HEK293T (cell line): ENCODE measurements around the gene CXCL10.

Source experiments
- CTCF ChIA-PET: fragments of 350-600 bp; formaldehyde crosslinking; extraction: SDS; loops from one replicate; lab custom pipeline; 2021; ENCODE audit warnings: antibody characterized with exemption, inconsistent platforms; lab: Yijun Ruan, JAX
- POLR2A ChIA-PET: fragments of 350-600 bp; formaldehyde crosslinking; extraction: SDS; loops from one replicate; lab custom pipeline; 2020; ENCODE audit warnings: antibody characterized with exemption, inconsistent platforms; lab: Yijun Ruan, JAX
- DNase-seq: peaks from one replicate; pipeline ENCODE4 v3.0.0; 2012; ENCODE audit warnings: mixed read lengths; ENCODE audit errors: extremely low spot score
- ARNT ChIP-seq: fragments of 450-650 bp; IDR thresholded peaks from 2 replicates; pipeline ENCODE4 v1.6.1; 2017; ENCODE audit warnings: mild to moderate bottlenecking
- BHLHE40 ChIP-seq: fragments of 450-650 bp; IDR thresholded peaks from 2 replicates; pipeline ENCODE4 v1.6.1; 2016; ENCODE audit warnings: mild to moderate bottlenecking, moderate library complexity, borderline replicate concordance
- CTBP1 ChIP-seq: fragments of 450-650 bp; IDR thresholded peaks from 2 replicates; pipeline ENCODE4 v1.6.1; 2016; ENCODE audit warnings: borderline replicate concordance
- ELF4 ChIP-seq: fragments of 450-650 bp; IDR thresholded peaks from 2 replicates; pipeline ENCODE4 v1.6.1; 2017; ENCODE audit warnings: antibody characterized with exemption
- FOXA1 ChIP-seq: fragments of 450-650 bp; IDR thresholded peaks from 2 replicates; pipeline ENCODE4 v1.6.1; 2016; ENCODE audit warnings: mild to moderate bottlenecking
- FOXK2 ChIP-seq: fragments of 450-650 bp; IDR thresholded peaks from 2 replicates; pipeline ENCODE4 v1.6.1; 2016; ENCODE audit warnings: mild to moderate bottlenecking
- FOXM1 ChIP-seq: fragments of 450-650 bp; IDR thresholded peaks from 2 replicates; pipeline ENCODE4 v1.6.1; 2017; ENCODE audit warnings: mild to moderate bottlenecking, borderline replicate concordance
- HDGF ChIP-seq: fragments of 450-650 bp; IDR thresholded peaks from 2 replicates; pipeline ENCODE4 v1.6.1; 2017; ENCODE audit warnings: antibody characterized with exemption, borderline replicate concordance
- L3MBTL2 ChIP-seq: fragments of 450-650 bp; conservative IDR thresholded peaks from 2 replicates; pipeline ENCODE4 v1.6.1; 2016; ENCODE audit warnings: mild to moderate bottlenecking
- LEF1 ChIP-seq: fragments of 450-650 bp; IDR thresholded peaks from 2 replicates; pipeline ENCODE4 v1.6.1; 2017; ENCODE audit warnings: mild to moderate bottlenecking, borderline replicate concordance
- NFRKB ChIP-seq: fragments of 450-650 bp; IDR thresholded peaks from 2 replicates; pipeline ENCODE4 v1.6.1; 2016; ENCODE audit warnings: mild to moderate bottlenecking, moderate library complexity
- PKNOX1 ChIP-seq: fragments of 450-650 bp; IDR thresholded peaks from 2 replicates; pipeline ENCODE4 v1.6.1; 2016
- SP1 ChIP-seq: fragments of 450-650 bp; IDR thresholded peaks from 2 replicates; pipeline ENCODE4 v1.6.1; 2017
- SUZ12 ChIP-seq: fragments of 450-650 bp; IDR thresholded peaks from 2 replicates; pipeline ENCODE4 v1.6.1; 2016; ENCODE audit warnings: mild to moderate bottlenecking
- TARDBP ChIP-seq: fragments of 450-650 bp; IDR thresholded peaks from 2 replicates; pipeline ENCODE4 v1.6.1; 2016
- ZNF384 ChIP-seq: fragments of 450-650 bp; IDR thresholded peaks from 2 replicates; pipeline ENCODE4 v1.6.1; 2016

CXCL10 gene

GRCh38 chr4:76023389-76023788 is at the start of gene CXCL10:
Gene CXCL10 (minus strand): TSS chr4:76023497. CDS start chr4:76023431, 66 bp downstream.
- peak; percentile 39; the same call in 1 of the 2 replicates for TF ChIP-seq L3MBTL2
- no peak for TF ChIP-seq PKNOX1
- POLR2A ChIA-PET, result no interaction called here
- CTCF ChIA-PET, result no interaction called here
- no peak for DNase-seq

DNA sequence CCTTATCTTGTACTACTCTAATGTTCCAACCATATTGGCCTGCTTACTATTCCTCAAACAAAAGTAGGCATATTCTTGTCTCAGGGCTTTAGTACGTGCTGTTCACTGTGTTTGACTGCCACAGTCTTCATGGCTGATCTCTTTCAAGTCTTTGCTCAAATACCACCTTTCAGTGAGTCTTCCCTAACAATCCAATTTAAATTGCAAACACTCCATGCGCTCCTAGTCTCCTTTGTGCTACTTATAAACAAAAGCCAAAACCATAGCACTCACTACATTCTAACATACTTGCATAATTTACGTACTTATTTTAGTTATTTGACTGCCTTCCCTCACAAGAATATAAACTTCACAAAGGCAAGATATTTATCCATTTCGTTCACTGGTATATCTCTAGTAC is 49.5 kb upstream of the CXCL10 start:
- TF ChIP-seq FOXK2 (no peak), FOXA1 (no peak), HDGF (no peak), PKNOX1 (no peak), L3MBTL2 (no peak), ELF4 (no peak), ZNF384 (no peak), CTBP1 (no peak), FOXM1 (no peak), NFRKB (no peak), TARDBP (no peak), BHLHE40 (no peak), LEF1 (no peak), ARNT (no peak), SUZ12 (no peak), SP1 (no peak)
- DNase-seq, result no peak
- POLR2A ChIA-PET, result no interaction called here
- CTCF ChIA-PET, result no interaction called here

GRCh38 chr4:76067652-76068286 is 44.5 kb upstream of the CXCL10 start:
- CTCF ChIA-PET, result interaction anchor here (1.9 kb wide), 1 partner anchor 72 kb away, joined by 11 read pairs; no protein-coding TSS in a partner anchor
- TF ChIP-seq PKNOX1 (no peak), FOXM1 (no peak), LEF1 (no peak), HDGF (no peak), ZNF384 (no peak), FOXK2 (no peak), FOXA1 (no peak), ARNT (no peak), NFRKB (no peak), ELF4 (no peak), SP1 (no peak), TARDBP (no peak), L3MBTL2 (no peak), CTBP1 (no peak), SUZ12 (no peak)
- POLR2A ChIA-PET, result no interaction called here
- peak; percentile 69 for DNase-seq

DNA sequence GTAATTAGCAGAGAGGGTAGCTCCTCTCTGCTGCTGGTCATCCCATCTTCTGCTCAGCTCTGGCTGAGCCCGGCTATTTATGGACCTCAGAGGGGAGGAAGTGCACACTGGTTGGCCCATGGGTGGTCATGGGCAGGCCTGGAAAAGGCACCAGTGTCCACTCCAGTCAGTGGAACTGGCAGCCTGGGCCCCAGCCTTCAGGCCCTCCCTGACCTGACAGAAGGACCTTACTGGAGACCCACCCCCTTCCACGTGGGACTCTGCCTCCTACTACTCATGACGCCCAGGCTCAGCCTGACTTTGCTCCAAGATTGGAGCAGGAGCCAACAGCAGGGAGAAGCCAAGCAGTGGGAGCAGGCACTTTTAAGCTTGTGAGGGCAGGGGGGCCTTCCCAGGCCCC is 43.2 kb upstream of the CXCL10 start:
- CTCF ChIA-PET, result interaction anchor here (0.8 to 1.9 kb wide), 2 partner anchors 67 to 71 kb away, joined by 3 to 11 read pairs; no protein-coding TSS in a partner anchor
- POLR2A ChIA-PET, result no interaction called here
- TF ChIP-seq ELF4, result no peak
- TF ChIP-seq SP1, result no peak
- TF ChIP-seq SUZ12, result no peak
- no peak for TF ChIP-seq TARDBP
- no peak for TF ChIP-seq LEF1
- TF ChIP-seq PKNOX1, result no peak
- TF ChIP-seq HDGF, result no peak
- no peak for TF ChIP-seq FOXK2
- no peak for TF ChIP-seq CTBP1
- no peak for TF ChIP-seq BHLHE40
- TF ChIP-seq ZNF384, result no peak
- TF ChIP-seq ARNT, result no peak
- TF ChIP-seq FOXA1, result no peak
- no peak for TF ChIP-seq NFRKB
- no peak for TF ChIP-seq FOXM1
- no peak for TF ChIP-seq L3MBTL2
- DNase-seq, result no peak

DNA sequence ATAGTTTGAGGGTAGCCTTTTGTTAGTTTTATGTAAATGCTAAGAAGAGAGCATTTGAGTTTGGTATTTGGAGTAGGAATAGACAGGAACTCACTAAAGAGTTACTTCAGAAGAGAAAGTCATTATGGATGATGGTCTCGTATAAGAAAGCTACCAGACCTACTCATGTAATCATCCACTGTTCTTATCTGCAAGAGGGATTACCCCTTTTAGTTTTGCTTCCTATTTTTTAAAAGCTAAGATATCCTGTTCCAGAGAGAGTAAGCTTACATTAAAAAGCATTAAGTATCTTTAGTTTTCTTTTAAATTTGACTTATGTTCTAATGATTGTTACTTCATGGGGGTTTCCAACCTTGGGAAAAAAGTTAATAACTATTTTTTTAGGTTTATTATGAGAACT is 38.7 kb upstream of the CXCL10 start:
- TF ChIP-seq FOXA1 (no peak), PKNOX1 (no peak), BHLHE40 (no peak), TARDBP (no peak), HDGF (no peak), SP1 (no peak), LEF1 (no peak), FOXK2 (no peak), ARNT (no peak), ZNF384 (no peak)
- ChIA-PET POLR2A (interaction anchor here (0.9 to 1.2 kb wide), 3 partner anchors 8 to 71 kb away, joined by 3 read pairs; partner anchors contain the start of gene SDAD1), CTCF (interaction anchor here (0.7 to 0.8 kb wide), 2 partner anchors 46 to 66 kb away, joined by 3 to 4 read pairs; no protein-coding TSS in a partner anchor)
- no peak for DNase-seq
